A549 (cell line): Measurements from ENCODE around the gene COMMD9.

ENCODE experiments used
- CTCF ChIP-seq: fragments of >200 bp; sonication (Bioruptor Twin); formaldehyde crosslinking; IDR thresholded peaks from 3 replicates; pipeline ENCODE4 v1.5.1; 2016
- FOSL2 ChIP-seq, 2 experiments: fragments of 450-650 bp in 1 of 2; fragments of >200 bp in 1 of 2; sonication (Bioruptor Twin) in 1 of 2; formaldehyde crosslinking; IDR thresholded peaks; 2 replicates each; pipeline versions ENCODE4 v1.5.0 to v1.6.1; 2016 to 2020; ENCODE audit warnings: mild to moderate bottlenecking in 1 of 2, moderate library complexity in 1 of 2
- MAZ ChIP-seq: fragments of 150-350 bp; IDR thresholded peaks from 2 replicates; pipeline ENCODE4 v1.6.1; 2014; ENCODE audit warnings: antibody characterized with exemption, low read depth, low read length, borderline replicate concordance
- POLR2A ChIP-seq: IDR thresholded peaks from 2 replicates; pipeline ENCODE4 v1.6.1; 2012; ENCODE audit warnings: mild to moderate bottlenecking, low read length
- POLR2AphosphoS2 ChIP-seq: conservative IDR thresholded peaks from 2 replicates; pipeline ENCODE4 v1.6.1; 2012; ENCODE audit warnings: low read length, improper control_type of control experiment, inconsistent platforms
- REST ChIP-seq: fragments of 200-600 bp; sonication (generic); IDR thresholded peaks from 2 replicates; pipeline ENCODE4 v1.6.1; 2016; ENCODE audit warnings: antibody characterized with exemption, mild to moderate bottlenecking, moderate library complexity
- TF ChIP-seq, protein P1 (sequence below): IDR thresholded peaks from 2 replicates; pipeline ENCODE4 v1.6.1; 2012

DNA sequence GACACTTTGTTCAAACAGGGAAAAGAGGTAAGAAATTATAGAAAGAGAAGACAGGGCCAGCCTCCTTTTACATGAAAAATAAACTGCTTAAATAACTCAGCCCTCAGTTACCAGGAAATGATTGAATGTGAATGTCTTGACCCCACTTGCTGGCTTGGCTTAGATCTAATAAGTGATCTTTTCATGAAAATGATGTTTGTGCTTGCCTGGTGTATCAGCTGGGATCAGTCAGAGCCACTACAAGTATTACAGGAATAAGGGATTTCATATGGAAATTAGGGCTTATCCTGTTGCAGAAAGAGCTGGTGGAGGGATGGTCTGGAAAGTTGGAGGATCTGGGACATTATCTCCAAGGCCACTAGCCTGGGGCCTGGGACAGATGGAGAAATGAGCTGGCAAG lies 51.8 kb downstream of the COMMD9 start:
- TF ChIP-seq CTCF (no peak), FOSL2 (IDR thresholded peaks at IDR 0.05) (no peak), FOSL2 (CRISPR knock-in tag; IDR thresholded peaks at IDR 0.05) (no peak), MAZ (no peak), POLR2AphosphoS2 (no peak), POLR2A (no peak), REST (no peak)
- TF ChIP-seq, protein P1, sequence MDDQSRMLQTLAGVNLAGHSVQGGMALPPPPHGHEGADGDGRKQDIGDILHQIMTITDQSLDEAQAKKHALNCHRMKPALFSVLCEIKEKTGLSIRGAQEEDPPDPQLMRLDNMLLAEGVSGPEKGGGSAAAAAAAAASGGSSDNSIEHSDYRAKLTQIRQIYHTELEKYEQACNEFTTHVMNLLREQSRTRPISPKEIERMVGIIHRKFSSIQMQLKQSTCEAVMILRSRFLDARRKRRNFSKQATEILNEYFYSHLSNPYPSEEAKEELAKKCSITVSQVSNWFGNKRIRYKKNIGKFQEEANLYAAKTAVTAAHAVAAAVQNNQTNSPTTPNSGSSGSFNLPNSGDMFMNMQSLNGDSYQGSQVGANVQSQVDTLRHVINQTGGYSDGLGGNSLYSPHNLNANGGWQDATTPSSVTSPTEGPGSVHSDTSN = no peak
